GM19240 (cell line): ENCODE data around the gene LAMTOR4.
A peak's percentile ranks its signal among the peaks of the same experiment; 100 is the strongest.
"Not testable (repeated sequence)": the region's sequence is repeated elsewhere in the genome, so short reads cannot be mapped to it uniquely, and the experiment has no call there.

Experiments
- DNase-seq: peaks from one replicate; pipeline ENCODE4 v3.0.0; 2011; ENCODE audit warnings: low spot score; ENCODE audit not compliant: insufficient read length

LAMTOR4 gene

GRCh38 chr7:100170101-100170897 is 21.6 kb downstream of the LAMTOR4 start:
- DNase-seq = no peak

GRCh38 chr7:100171087-100171681 is 22.5 kb downstream of the LAMTOR4 start:
- DNase-seq = no peak

GRCh38 chr7:100171840-100172239 is 23.1 kb downstream of the LAMTOR4 start:
- DNase-seq = no peak

GRCh38 chr7:100173806-100174495 is 25.2 kb downstream of the LAMTOR4 start:
- no peak for DNase-seq

- DNase-seq = no peak
Observed at GRCh38 chr7:100174582-100174981, 25.9 kb downstream of the LAMTOR4 start.

- no peak for DNase-seq
Observed at GRCh38 chr7:100175296-100175935, 26.7 kb downstream of the LAMTOR4 start.

GRCh38 chr7:100176096-100177044 is 27.7 kb downstream of the LAMTOR4 start:
- DNase-seq = no peak

GRCh38 chr7:100177045-100178001 is 28.6 kb downstream of the LAMTOR4 start, which contains the start of the genes GPC2 and STAG3:
Gene GPC2, minus strand, starts transcription at chr7:100177381. Its CDS starts 182 bp downstream, at chr7:100177199.
Gene STAG3, plus strand, starts transcription at chr7:100177918. Its CDS starts 2,639 bp downstream, at chr7:100180557.
- DNase-seq = peak; percentile 93

GRCh38 chr7:100180084-100180483 is 31.4 kb downstream of the LAMTOR4 start:
- not testable (repeated sequence) for DNase-seq

- not testable (repeated sequence) for DNase-seq
Observed at GRCh38 chr7:100182616-100183015, 33.9 kb downstream of the LAMTOR4 start.

- not testable (repeated sequence) for DNase-seq
Observed at GRCh38 chr7:100183090-100183489, 34.4 kb downstream of the LAMTOR4 start.

GRCh38 chr7:100185726-100186125 is 37.0 kb downstream of the LAMTOR4 start:
- no peak for DNase-seq

GRCh38 chr7:100189061-100189460 is 40.3 kb downstream of the LAMTOR4 start:
- no peak for DNase-seq

GRCh38 chr7:100190048-100190711 is 41.5 kb downstream of the LAMTOR4 start:
- no peak for DNase-seq

- no peak for DNase-seq
Observed at GRCh38 chr7:100191775-100192174, 43.1 kb downstream of the LAMTOR4 start.

- not testable (repeated sequence) for DNase-seq
Observed at GRCh38 chr7:100192281-100192862, 43.7 kb downstream of the LAMTOR4 start.

- no peak for DNase-seq
Observed at GRCh38 chr7:100192969-100193368, 44.3 kb downstream of the LAMTOR4 start.

- no peak for DNase-seq
Observed at GRCh38 chr7:100195222-100195621, 46.5 kb downstream of the LAMTOR4 start.
